IPS-18c (cell line): ENCODE results near the gene CD48.
"Not testable (repeated sequence)": the region's sequence is repeated elsewhere in the genome, so short reads cannot be mapped to it uniquely, and the experiment has no call there.

ENCODE experiments used
- H3K4me3 ChIP-seq: 2 replicates; pipeline ENCODE4 v1.7.0; 2013; ENCODE audit warnings: low read depth, mild to moderate bottlenecking, low read length, moderate library complexity; ENCODE audit not compliant: insufficient read depth
- H3K9me3 ChIP-seq: one replicate; pipeline ENCODE4 v1.6.1; 2013; ENCODE audit warnings: mild to moderate bottlenecking, low read length, moderate library complexity; ENCODE audit not compliant: control insufficient read depth, insufficient read depth

CD48 gene

DNA sequence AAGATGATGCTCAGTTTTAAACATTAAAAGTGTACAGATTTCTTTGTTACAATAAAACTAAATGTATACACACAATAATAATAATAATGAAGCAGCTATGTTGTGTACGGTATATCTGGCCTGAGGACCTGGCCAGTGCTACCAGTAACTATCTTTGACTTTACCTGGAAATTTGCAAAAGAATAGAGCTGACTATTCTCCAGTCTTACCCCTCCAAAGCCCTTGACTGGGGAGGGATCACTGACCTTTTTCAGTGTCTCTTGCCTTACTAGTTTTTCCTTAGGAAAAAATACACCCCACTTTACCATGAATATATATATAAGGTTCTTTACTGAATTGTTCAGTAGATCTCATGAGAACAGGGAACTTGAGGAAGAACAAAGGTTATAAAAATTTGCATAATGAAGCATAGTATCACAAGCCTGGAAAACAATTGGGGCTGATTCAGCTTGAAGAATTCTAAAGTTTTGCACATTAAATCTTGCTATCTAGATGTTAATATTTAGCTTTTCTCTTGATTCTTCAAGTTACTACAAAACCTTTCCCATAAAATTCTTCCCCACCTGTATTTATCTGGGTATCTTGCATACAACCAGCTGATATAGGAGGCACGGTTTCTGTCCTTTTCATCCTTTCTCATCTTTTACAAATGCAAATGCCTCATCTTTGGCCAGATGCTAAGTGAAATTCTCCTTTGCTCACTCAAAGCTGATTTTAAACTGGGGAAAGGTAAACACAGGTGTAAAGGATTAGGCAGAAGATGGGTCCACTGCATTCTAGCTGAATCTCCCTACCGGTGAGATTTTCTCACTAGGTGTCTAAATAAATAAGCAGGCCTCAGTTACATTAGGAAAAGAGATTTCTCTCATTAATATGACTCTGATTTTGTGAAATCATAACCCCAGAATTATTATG, 39.8 kb downstream of the CD48 start:
- Histone ChIP-seq H3K9me3 (no peaks in the 10 kb centered on the region), H3K4me3 (no peak overlapping the region)

DNA sequence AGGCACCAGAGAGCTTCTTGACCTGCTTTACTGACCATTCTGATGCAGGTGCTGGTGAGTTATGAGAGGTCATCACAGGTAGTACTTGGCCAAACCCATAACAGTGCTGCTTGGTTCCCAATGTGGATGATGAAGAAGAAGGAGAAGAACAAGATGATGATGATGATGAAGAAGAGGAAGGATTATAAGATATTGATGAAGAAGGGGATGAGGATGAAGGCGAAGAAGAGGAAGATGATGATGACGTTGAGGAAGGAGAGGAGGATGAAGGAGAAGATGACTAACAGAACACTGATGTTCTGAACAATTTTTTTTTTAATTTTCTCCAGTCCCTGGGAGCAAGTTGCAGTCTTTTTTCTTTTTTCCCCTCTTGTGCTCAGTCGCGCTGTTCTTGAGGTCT, 40.9 kb downstream of the CD48 start:
- Histone ChIP-seq H3K9me3 (no peaks in the 10 kb centered on the region), H3K4me3 (no peak overlapping the region)

DNA sequence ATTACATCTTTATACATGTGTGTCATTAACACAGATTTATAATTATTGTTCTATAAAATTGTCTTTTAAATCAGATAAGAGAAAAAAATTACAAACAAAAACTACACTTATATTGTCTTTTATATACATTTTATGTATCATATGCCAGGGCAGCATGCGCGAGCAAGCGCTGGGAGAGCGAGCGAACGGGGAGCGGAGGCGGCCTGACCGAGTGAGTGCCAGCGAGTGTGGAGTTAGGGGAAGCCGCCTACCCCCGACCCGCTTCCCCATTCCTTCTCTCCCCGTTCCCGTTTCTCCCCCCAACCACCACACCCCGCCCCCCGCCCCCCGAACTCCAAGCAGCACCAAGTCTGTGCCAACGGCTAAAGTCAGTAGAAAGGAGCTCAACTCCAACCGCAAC, 41.8 kb downstream of the CD48 start:
- no peak overlapping the region for H3K4me3 ChIP-seq
- H3K9me3 ChIP-seq = no peaks in the 10 kb centered on the region

DNA sequence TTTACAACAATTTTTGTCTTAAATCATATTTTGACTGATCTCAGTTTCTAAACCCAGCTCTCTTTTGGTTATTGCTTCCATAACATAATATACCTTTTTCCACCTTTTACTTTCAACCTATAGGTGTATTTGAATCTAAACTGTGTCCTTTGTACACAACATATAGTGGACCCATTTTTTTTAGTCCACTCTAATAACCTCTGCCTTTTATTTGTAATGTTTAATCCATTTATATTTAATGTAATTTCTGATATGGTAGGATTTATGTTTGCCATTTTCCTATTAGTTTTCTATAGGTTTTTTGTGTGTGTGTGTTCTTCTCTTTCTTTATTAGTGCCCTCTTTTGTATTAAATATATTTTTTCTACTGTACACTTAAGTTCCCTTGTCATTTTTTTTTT, 42.3 kb downstream of the CD48 start:
- no peak overlapping the region for H3K4me3 ChIP-seq
- no peaks in the 10 kb centered on the region for H3K9me3 ChIP-seq

GRCh38 chr1:160667896-160668295, 43.7 kb downstream of the CD48 start:
- no peak overlapping the region for H3K4me3 ChIP-seq
- no peaks in the 10 kb centered on the region for H3K9me3 ChIP-seq

DNA sequence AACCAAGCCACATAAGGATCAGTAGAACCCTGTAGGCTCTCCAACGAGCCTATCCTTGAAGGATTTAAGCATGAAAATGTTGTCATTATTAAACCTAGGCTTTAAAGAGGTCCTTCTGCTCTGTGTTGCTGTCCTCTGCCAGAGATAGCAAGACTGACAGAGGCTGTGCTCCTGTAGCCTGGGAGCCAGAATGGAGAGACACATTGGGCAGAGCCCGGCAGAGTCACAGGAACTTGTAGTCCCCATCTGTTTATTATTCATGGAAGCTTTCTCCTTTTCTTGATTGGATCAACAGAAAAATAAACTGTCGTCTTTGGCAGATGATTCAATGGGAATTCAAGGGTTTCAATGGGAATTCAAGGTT, 45.6 kb downstream of the CD48 start:
- no peak overlapping the region for H3K4me3 ChIP-seq
- H3K9me3 ChIP-seq = no peaks in the 10 kb centered on the region

- Histone ChIP-seq H3K4me3 (no peak overlapping the region), H3K9me3 (no peaks in the 10 kb centered on the region)
Observed at GRCh38 chr1:160665330-160666078, 46.1 kb downstream of the CD48 start.

GRCh38 chr1:160664573-160665051, 47.0 kb downstream of the CD48 start:
- no peak overlapping the region for H3K4me3 ChIP-seq
- H3K9me3 ChIP-seq = no peaks in the 10 kb centered on the region

DNA sequence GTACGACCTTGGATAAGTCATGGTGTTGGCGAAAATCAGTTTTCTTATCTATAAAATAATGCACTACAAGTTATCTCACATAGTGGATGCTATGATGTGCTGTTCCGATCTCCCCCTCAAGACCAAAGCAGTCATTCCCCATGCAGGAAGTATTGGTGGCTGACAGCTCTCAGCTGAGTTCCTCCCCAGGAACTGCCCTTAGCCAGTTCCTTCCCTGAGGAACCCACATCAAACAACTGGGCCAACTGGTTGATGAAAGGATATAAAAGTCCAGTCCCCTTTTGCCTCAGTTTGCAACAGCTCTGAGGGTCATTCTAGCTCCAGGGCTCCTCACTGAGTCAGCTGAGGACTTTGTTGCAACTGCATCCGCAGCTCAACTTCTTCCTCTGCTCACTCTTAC, 48.7 kb downstream of the CD48 start:
- Histone ChIP-seq H3K9me3 (peaks cover 2% of the 10 kb centered on the region), H3K4me3 (no peak overlapping the region; the same call in 1 of the 2 replicates)

DNA sequence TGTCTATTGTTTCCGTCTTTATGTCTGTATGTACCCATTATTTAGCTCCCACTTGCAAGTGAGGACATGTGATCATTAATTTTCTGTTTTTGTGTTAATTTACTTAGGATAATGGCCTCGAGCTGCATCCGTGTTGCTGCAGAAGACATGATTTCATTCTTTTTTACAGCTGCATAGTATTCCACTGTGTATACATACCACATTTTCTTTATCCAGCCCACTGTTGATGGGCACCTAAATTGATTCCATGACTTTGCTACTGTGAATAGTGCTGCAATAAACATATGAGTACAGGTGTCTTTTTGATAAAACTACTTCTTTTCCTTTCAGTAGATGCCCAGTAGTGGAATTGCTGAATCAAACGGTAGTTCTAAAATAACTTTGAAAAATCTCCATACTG, 52.1 kb downstream of the CD48 start:
- Histone ChIP-seq H3K4me3 (no peak overlapping the region), H3K9me3 (peaks cover 2% of the 10 kb centered on the region)

DNA sequence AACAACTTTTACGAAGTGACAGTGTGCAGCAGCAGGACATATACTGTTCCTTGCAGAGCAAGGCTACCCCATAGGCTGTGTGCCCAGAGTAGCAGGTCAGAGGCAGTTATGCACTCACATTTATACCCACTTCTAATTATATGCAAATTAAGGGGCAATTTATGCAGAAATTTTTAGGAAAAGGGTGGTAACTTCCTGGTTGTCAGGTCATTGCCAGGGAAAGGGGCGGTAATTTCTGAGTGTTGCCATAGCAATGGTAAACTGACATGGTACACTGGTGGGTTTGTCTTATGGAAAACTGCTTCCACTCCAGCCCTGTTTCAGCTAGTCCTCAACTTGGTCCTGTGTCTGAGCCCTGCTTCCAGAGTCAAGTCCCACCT, 52.8 kb downstream of the CD48 start:
- H3K4me3 ChIP-seq = no peak overlapping the region

DNA sequence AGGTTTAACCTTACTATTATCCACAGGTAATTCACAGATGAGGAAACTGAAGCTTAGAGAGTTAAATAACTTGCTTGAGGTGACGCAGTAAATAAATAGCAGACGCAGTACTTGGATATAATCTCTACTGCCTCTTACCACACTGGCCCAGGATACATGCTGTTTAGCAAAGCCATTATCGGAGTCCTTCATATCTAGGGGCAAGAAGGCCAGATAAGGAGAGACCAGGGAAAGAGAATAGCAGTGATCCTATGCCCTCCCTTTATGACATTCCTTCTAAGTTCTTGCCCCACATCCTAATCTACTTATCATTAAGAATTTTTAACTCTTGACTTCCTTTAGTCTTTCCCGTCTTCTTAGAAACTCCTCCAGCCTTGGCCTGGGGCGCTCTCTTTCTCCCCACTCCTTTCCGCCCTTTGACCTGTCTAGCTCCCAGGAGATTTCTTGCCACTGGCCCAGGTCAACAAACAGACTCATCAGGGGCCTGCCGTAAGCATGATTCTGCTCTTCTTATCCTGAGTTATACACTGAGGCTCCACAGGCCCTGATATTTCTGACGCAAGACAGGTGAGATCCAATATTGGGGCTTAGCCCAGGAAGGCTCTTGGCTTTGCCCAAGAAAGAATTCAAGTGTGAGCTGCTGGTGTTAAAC, 53.3 kb downstream of the CD48 start:
- Histone ChIP-seq H3K4me3 (no peak overlapping the region), H3K9me3 (peaks cover 2% of the 10 kb centered on the region)

More for the DNA sequence above, 52.8 kb downstream of the CD48 start:
- H3K9me3 ChIP-seq = peaks cover 2% of the 10 kb centered on the region

DNA sequence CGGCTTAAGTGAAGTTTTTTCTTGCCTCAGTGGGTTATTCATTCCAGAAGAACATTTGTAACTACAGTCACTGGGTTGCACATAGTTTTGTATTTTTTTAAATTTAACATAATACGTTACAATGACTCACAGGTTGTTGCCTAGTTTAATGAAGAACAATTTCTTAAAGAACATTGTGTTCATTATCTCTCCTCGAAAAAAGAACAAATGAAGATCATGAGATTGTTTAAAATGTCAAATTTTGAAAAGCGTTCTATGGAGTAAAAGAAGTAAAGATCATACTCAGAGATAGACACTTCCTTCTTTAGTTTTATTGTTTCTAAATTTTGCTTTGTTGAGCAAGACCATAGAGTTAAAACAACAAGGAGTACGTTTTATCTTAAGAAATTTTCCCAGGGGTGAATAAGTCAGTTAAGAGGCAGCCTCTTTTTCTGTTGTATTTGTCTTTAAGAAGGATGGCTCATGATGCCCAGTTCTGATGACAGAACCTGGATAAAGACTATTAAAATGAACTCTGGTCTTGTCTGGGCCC, 54.3 kb downstream of the CD48 start:
- Histone ChIP-seq H3K4me3 (no peak overlapping the region), H3K9me3 (peaks cover 2% of the 10 kb centered on the region)

GRCh38 chr1:160656737-160657136, 54.9 kb downstream of the CD48 start:
- Histone ChIP-seq H3K4me3 (no peak overlapping the region), H3K9me3 (peaks cover 2% of the 10 kb centered on the region)

GRCh38 chr1:160653620-160654016, 58.0 kb downstream of the CD48 start:
- H3K4me3 ChIP-seq = no peak overlapping the region

GRCh38 chr1:160652924-160653619, 58.5 kb downstream of the CD48 start:
- no peaks in the 10 kb centered on the region for H3K9me3 ChIP-seq
- H3K4me3 ChIP-seq = no peak overlapping the region

More at GRCh38 chr1:160653620-160654016, 58.0 kb downstream of the CD48 start:
- H3K9me3 ChIP-seq = no peaks in the 10 kb centered on the region

DNA sequence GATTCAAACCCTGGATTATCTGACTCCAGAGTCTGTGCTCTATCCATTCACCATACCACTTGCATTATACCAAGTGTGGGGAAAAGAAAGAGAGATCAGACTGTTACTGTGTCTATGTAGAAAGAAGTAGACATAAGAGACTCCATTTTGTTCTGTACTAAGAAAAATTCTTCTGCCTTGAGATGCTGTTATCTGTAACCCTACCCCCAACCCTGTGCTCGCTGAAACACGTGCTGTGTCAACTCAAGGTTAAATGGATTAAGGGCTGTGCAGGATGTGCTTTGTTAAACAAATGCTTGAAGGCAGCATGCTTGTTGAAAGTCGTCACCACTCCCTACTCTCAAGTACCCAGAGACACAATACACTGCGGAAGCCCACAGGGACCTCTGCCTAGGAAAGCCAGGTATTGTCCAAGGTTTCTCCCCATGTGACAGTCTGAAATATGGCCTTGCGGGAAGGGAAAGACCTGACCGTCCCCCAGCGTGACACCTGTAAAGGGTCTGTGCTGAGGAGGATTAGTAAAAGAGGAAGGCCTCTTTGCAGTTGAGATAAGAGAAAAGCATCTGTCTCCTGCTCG, 59.5 kb downstream of the CD48 start:
- not testable (repeated sequence) for H3K9me3 ChIP-seq, H3K4me3 ChIP-seq
